GM10266 (cell line): ENCODE results near the gene PRKG2.
A peak's percentile ranks its signal among the peaks of the same experiment; 100 is the strongest.

Experiments
- DNase-seq: peaks from one replicate; pipeline ENCODE4 v3.0.0; 2012; ENCODE audit errors: extremely low spot score
- CTCF ChIP-seq: IDR thresholded peaks from 2 replicates; pipeline ENCODE4 v1.5.1; 2012; ENCODE audit warnings: mild to moderate bottlenecking, low read depth; ENCODE audit not compliant: control insufficient read depth, insufficient read depth; ENCODE audit errors: missing control alignments

The PRKG2 gene

GRCh38 chr4:81214881-81215868 is at the start of gene PRKG2:
PRKG2 (minus strand) TSS chr4:81215222; CDS start chr4:81205047, 10,175 bp downstream.
- TF ChIP-seq CTCF: no peak
- DNase-seq: no peak

GRCh38 chr4:81260443-81261101 is 45.5 kb upstream of the PRKG2 start:
- TF ChIP-seq CTCF: peak; percentile 14
- DNase-seq: no peak

- TF ChIP-seq CTCF: no peak
These were observed 44.0 kb upstream of the PRKG2 start for GRCh38 chr4:81258841-81259550.

GRCh38 chr4:81257816-81258215 is 42.8 kb upstream of the PRKG2 start:
- no peak for TF ChIP-seq CTCF
- DNase-seq: no peak

More at GRCh38 chr4:81258841-81259550, 44.0 kb upstream of the PRKG2 start:
- DNase-seq: no peak

GRCh38 chr4:81257021-81257420 is 42.0 kb upstream of the PRKG2 start:
- TF ChIP-seq CTCF: no peak
- no peak for DNase-seq

GRCh38 chr4:81256059-81256970 is 41.3 kb upstream of the PRKG2 start:
- no peak for TF ChIP-seq CTCF
- DNase-seq: no peak
